IPS-15b (cell line): ENCODE results near the gene LHX3.

ENCODE experiments used
- H3K27me3 ChIP-seq: one replicate; pipeline ENCODE4 v1.6.1; 2013; ENCODE audit warnings: low read length; ENCODE audit not compliant: control insufficient read depth, insufficient read depth
- H3K36me3 ChIP-seq: one replicate; pipeline ENCODE4 v1.6.1; 2013; ENCODE audit warnings: low read length; ENCODE audit not compliant: control insufficient read depth, insufficient read depth
- H3K4me1 ChIP-seq: one replicate; pipeline ENCODE4 v1.6.1; 2013; ENCODE audit warnings: mild to moderate bottlenecking, low read length; ENCODE audit not compliant: control insufficient read depth, insufficient read depth
- H3K4me3 ChIP-seq: one replicate; pipeline ENCODE4 v1.5.1; 2013; ENCODE audit warnings: low read depth, low read length
- H3K9ac ChIP-seq: one replicate; pipeline ENCODE4 v1.6.1; 2013; ENCODE audit warnings: low read depth, mild to moderate bottlenecking, low read length
- H3K9me3 ChIP-seq: one replicate; pipeline ENCODE4 v1.6.1; 2013; ENCODE audit warnings: mild to moderate bottlenecking, low read length; ENCODE audit not compliant: control insufficient read depth, insufficient read depth

LHX3 gene

DNA sequence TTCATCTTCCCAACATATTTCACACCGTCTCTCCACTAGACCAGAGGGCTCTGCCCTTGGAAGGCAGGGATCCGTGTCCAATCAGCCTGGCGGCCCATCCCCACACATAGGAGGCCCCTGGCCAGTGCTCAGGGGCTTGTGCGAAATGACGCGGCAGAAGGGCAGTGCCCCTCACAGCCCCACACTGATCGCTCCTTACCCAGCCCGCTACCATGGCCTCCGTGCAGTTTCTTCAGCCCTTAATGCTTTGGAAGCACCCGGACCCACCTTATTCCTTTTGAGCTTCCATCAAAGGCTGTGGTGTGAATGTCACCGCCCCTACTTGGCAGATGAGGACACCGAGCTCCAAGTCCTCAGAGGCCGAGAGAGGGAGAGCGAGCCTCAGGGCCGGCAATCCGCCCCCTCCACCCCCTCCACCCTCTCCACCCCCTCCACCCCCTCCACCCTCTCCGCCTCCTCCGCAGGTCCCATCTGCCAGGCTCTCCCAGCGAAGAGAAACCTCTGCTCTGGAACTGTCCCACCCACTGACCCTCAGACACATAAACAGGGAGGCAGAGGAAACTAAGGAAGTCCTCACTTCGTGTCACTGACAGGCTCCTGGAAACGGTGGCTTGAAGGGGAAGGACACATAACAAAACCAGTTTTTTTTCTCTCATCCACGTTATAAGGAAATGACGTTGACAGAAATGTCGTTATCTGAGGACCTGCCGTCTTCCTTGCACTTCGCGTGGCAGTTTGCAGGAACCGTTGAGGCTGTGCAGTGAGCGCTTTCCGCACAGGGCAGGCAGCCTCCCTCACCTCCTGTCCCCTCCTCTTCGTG, 26.8 kb upstream of the LHX3 start:
- H3K36me3 ChIP-seq: peaks cover 21% of the 10 kb centered on the region
- no peaks in the 10 kb centered on the region for H3K27me3 ChIP-seq
- H3K9me3 ChIP-seq: no peaks in the 10 kb centered on the region
- H3K4me1 ChIP-seq: no peaks in the 10 kb centered on the region
- peak overlapping the region; percentile 37 for H3K9ac ChIP-seq
- no peak overlapping the region for H3K4me3 ChIP-seq

DNA sequence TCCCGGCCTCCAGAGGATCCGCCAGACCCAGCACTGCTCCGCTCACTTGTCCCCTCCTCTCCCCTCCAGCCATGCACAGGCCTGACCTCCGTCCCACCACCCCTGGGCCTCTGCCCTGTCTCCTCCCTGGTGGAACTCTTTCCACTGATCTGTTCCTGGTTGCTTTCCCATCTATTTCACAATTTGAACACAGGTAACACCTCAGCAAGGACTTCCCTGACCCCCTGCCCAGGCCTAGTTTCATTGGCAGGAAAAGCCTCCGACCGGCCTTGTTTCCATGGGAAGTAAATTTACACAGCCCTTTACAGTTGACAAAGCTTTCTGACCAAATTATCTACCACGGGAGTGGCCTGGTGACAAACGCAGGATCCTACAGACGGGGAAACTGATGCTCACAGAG, 25.8 kb upstream of the LHX3 start:
- H3K9me3 ChIP-seq: no peaks in the 10 kb centered on the region
- no peak overlapping the region for H3K4me3 ChIP-seq
- H3K36me3 ChIP-seq: peaks cover 21% of the 10 kb centered on the region
- H3K4me1 ChIP-seq: no peaks in the 10 kb centered on the region
- no peaks in the 10 kb centered on the region for H3K27me3 ChIP-seq
- peak overlapping the region; percentile 37 for H3K9ac ChIP-seq

DNA sequence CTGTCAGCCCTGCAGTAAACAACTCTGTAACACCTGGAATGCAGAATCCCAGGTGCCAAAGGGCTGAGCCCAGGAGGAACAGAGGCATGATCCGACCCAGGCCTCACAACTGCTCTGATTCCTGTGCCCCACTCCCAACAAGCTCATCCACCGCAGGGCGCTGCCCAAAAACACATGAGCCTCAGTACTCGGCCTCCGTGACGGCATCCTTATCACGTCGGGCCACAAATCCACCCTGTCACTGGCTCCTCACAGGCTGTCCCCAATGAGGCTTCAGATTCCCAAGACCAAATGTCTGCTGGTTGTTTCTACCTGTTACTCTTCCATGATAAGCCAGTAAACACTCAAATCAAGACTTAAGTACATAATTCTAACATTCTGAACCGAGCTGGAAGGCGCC, 25.4 kb upstream of the LHX3 start:
- H3K9ac ChIP-seq: no peak overlapping the region
- H3K4me1 ChIP-seq: no peaks in the 10 kb centered on the region
- no peak overlapping the region for H3K4me3 ChIP-seq
- H3K27me3 ChIP-seq: no peaks in the 10 kb centered on the region
- peaks cover 18% of the 10 kb centered on the region for H3K36me3 ChIP-seq
- no peaks in the 10 kb centered on the region for H3K9me3 ChIP-seq

DNA sequence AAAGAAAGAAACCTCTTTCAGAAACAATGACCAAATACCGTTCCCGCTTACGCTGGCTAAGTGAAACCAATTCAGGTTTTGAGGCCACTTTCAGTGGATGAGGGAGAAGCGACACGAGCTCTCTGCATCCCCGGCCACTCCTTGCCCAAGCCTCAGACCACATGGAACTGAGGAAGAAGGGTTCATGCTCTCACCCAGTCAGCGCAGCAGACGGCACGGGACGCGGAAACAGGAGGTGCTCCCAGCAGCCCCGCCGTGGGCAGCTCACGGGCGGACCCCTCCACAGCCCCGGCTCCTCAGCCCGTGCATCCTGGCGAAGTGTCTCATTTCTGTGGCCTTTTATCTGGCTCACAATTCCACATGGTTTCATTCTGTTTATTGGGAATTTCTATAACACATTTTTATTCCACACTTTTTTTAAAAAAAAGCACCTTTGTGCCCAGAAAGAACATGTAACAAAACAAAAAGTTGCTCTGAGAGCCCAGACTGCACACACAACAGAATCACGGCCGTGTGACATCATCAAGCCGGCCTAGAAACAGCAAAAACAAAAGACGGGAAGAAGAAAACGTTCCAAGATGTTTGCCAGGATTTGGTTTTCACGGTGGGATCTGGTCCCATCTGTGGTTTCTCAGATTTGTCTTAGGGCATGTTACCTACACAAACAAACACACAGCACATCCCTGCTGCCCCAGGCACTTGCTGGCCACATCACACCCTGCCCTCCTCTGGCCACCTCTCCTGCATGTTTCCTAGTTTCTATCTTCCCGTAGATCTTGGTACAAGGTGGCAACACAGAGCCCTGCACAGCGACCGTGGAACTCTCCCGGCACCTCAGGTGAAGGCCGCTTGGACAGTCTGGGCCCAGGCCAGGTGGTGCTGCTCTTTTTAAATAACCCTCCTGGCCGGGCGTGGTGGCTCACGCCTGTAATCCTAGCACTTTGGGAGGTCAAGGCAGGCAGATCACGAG, 24.5 kb upstream of the LHX3 start:
- H3K4me3 ChIP-seq: no peak overlapping the region
- peaks cover 13% of the 10 kb centered on the region for H3K36me3 ChIP-seq
- H3K4me1 ChIP-seq: no peaks in the 10 kb centered on the region
- no peaks in the 10 kb centered on the region for H3K27me3 ChIP-seq
- no peak overlapping the region for H3K9ac ChIP-seq
- H3K9me3 ChIP-seq: no peaks in the 10 kb centered on the region

DNA sequence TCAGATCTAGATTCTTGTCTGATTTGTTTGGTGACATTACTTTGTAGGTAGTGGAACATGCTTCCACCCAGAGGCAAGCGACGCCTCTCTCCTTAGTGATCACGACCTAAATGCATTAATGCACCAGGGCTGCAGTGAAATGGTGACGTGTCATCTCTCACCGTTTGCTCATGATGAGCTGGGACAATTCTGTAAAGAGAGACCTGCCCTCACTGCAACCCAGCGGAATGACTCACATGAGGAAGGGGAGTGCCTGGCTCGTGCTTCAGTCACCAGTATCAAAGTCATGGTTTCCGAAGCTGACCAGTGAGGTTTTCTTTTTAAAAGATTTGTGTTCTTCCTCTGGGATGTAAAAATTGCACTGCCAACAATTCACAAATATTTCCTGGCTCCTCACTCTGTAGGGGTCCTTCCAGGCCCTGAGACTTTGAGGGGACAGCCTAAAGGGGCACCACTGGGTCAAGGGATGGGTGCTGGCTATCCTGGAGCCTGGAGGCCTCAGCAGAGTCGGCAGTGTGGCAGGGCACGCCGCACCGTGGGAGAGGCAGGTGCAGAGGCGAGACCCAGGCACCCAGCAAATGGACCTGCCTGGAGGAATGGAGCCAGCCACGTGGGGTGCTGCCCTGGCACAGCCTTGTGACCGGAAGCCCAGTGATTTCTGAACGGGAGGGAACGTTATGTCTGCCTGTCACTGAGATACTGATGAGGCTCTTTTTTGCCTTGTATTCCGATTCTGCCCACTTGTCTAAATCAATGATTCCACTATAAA, 23.4 kb upstream of the LHX3 start:
- Histone ChIP-seq H3K4me1 (no peaks in the 10 kb centered on the region), H3K36me3 (peaks cover 18% of the 10 kb centered on the region), H3K27me3 (no peaks in the 10 kb centered on the region), H3K9ac (no peak overlapping the region), H3K4me3 (no peak overlapping the region), H3K9me3 (no peaks in the 10 kb centered on the region)

DNA sequence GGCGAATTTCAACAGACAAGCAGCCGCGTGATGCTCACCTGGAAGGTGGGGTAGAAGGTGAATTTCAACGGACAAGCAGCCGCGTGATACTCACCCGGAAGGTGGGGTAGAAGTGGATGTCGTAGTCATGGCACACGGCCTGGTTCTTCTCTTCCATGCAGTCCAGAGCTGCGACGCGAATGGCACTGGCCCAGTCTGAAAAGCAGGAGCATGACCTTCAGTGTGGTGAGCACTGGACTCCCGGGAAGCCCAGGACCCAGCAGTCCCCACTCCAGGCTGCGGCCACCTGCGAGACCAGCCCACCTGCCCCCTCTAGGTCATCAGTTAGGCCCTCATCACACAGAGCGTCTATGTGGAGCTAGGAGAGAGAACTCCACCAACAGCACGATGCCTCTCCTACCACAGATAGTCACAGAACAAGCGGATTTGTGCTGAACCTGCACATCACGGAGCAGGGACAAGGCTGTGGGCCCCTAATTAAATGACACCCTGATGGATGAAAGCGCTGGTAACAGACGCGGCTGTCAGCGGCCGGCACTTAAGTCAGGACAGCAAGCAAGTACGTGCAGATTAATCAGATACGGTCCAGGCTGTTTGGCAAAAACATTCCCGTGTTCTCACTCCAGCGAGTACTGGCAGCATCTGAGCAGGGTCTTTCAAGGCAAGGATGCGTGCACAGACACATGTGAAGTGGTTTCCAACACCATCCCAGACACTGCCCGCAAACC, 21.9 kb upstream of the LHX3 start:
- Histone ChIP-seq H3K4me1 (no peaks in the 10 kb centered on the region), H3K9me3 (no peaks in the 10 kb centered on the region), H3K9ac (peak overlapping the region; percentile 37), H3K27me3 (no peaks in the 10 kb centered on the region), H3K4me3 (no peak overlapping the region), H3K36me3 (peaks cover 26% of the 10 kb centered on the region)

DNA sequence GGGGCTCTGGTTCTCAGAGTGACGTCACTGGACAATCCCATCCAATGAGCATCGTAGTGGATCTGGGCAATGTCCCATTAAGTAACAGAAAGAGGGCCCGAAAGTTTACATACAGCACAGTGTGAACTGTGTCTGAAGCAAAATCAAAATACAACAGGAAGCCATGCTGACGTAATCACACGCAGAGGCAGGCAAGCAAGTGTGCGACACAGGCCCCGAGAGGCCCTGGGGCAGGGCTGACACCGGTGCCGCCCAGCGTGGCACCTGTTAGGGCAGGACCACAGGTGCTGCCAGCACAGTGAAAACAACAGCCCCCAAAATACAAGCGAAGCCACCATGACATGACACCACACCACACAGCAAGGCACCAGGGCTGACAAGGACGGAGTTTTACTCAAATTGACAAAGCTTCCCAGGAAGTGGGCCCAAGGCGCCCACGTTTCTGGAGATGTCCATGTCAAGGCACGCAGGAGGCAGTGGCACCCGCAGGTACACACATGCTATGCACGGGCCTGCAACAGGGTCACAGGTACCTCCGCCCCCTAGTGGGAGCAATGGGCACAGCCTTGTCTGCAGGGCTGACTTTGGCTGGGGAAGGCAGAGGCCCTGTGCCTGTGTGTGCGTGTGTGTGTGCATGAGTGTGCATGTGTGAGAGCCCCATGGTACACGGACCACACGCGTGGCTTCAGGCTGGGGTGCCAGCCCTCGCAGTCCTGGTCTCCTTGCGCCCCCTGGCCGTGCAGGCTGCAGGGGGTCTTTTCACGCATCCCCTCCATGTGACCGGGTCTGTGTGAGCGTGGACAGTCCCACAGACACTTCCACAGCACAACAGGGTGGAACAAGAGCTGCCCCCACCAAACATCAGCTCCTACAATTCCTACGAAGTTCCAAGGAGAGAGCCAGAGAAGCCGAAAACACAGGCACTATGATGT, 21.1 kb upstream of the LHX3 start:
- no peak overlapping the region for H3K4me3 ChIP-seq
- peak overlapping the region; percentile 37 for H3K9ac ChIP-seq
- no peaks in the 10 kb centered on the region for H3K4me1 ChIP-seq
- H3K27me3 ChIP-seq: no peaks in the 10 kb centered on the region
- H3K9me3 ChIP-seq: no peaks in the 10 kb centered on the region
- peaks cover 26% of the 10 kb centered on the region for H3K36me3 ChIP-seq

DNA sequence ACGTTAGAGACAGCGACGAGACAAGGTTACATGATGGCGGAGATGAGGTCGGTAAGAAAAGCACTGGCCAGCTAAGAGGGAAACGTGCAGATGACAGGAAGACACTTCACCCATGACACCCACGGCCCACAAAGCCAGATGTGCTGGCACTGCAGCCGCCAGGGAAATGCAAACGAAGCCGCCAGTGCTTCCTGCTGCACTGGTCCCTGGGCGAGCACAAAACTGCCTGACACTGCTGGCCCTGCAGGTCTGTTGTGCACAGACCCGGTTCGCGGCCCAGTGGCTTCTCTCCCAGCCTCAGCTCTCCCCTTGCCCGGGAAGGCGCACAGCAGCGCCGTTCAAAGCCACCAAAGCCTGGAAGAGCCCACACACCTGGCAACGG, 20.4 kb upstream of the LHX3 start:
- no peak overlapping the region for H3K4me3 ChIP-seq
- peaks cover 25% of the 10 kb centered on the region for H3K36me3 ChIP-seq
- H3K4me1 ChIP-seq: no peaks in the 10 kb centered on the region
- no peaks in the 10 kb centered on the region for H3K9me3 ChIP-seq
- H3K9ac ChIP-seq: no peak overlapping the region
- no peaks in the 10 kb centered on the region for H3K27me3 ChIP-seq

DNA sequence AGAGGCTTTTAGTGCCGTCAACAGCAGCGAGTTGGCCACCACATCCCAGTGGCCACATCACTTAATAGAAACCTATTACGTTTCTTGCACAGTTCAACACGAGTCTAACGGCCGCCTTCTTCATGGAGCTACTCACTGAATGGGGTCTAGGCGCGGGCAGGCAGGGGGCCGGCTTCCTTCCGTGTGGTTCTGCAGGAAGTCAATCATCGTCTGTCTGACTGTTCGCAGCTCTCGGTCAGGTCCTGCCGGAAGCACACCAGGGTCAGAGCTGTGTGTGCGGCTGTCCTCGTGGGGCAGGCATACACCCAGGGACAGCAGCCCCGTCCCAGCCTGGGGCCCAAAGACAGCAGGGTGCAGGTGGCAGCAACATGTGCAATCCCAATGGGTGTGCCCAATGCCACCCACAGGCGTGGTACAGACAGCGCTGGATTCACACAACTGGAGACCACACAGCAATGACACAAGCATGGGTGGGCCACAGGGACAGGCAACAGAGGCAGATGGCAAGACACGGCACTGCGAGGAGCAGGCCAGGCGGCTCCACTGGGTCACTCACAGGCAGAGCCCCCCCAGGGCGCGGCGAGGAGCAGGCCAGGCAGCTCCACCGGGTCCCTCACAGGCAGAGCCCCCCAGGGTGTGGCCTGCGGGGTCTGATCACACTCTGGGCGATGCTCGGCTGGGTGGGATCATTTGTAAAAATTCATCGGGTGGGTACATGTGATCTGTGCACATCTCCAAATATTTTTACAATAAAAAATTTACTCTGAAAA, 19.1 kb upstream of the LHX3 start:
- Histone ChIP-seq H3K4me3 (no peak overlapping the region), H3K9me3 (no peaks in the 10 kb centered on the region), H3K36me3 (peaks cover 25% of the 10 kb centered on the region), H3K9ac (no peak overlapping the region), H3K27me3 (no peaks in the 10 kb centered on the region), H3K4me1 (no peaks in the 10 kb centered on the region)

DNA sequence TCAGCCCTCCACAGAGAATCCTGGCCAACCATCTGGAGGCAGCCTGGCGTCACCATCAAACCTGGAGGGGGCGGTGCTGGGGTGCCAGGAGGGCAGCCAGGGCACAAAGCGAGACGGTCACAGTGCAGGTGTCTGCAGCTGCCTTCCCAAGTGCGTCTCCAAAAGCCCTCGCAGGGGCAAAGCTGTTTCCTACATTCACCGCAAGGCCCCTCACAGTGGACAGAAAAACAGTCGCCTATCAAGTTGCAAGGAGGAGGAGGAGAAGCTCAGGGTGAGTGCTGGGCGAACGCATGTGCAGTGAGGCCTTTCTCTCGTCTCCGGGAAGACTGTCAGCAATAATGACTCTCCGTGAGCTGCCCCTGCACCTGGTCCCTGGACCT, 18.0 kb upstream of the LHX3 start:
- Histone ChIP-seq H3K36me3 (peaks cover 22% of the 10 kb centered on the region), H3K4me3 (no peak overlapping the region), H3K27me3 (no peaks in the 10 kb centered on the region), H3K4me1 (no peaks in the 10 kb centered on the region), H3K9me3 (no peaks in the 10 kb centered on the region), H3K9ac (no peak overlapping the region)
